Stimulated activated CD4-positive, alpha-beta T cell treated with anti-CD3 and anti-CD28 coated beads, Interleukin-1b, Interleukin-23, amount 100 ng/mL, for 24 hours (primary cell): ENCODE data around the gene DTNB.
A peak's percentile ranks its signal among the peaks of the same experiment; 100 is the strongest.

Experiments used
- DNase-seq, 4 experiments: peaks; one replicate each; pipeline ENCODE4 v3.0.0-alpha.2; 2020; ENCODE audit warnings: low read depth in 4 of 4, low spot score in 1 of 4

DTNB gene

DNA sequence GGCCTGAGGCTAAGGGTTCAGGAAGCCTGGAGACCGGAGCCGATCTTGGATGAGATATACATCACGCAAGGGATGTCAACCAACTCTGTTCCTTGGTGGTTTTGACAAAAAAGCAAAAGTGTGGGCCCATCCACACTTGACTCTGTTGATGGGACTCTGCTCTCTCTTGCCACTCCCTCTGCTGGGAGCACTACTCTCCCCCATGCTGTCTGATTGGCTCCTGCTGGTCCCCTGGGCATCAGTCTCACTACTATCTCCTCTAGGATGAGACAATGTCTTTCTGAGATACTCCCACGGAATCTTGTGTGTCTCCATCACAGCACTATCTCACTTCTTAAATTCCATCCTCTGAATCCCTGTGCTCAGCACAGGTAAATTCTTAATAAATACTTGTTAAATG is 274.8 kb downstream of the DTNB start:
- DNase-seq, result no peak

DNA sequence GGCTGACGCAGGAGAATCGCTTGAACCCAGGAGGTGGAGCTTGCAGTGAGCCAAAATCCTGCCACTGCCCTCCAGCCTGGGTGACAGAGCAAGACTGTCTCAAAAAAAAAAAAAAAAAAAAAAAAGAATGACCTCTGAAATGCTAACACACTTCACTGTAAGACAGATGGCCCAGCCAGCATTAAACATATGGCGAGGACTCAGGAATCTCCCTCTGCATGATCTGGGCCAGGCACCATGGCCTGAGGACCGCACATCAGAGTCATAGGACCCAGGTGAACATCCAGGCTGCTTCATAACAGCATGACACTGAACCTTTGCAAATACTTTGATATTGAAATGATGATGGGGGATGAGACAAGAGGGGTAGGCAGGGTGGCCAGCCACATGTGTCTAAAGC is 275.6 kb downstream of the DTNB start:
- no peak for DNase-seq

DNA sequence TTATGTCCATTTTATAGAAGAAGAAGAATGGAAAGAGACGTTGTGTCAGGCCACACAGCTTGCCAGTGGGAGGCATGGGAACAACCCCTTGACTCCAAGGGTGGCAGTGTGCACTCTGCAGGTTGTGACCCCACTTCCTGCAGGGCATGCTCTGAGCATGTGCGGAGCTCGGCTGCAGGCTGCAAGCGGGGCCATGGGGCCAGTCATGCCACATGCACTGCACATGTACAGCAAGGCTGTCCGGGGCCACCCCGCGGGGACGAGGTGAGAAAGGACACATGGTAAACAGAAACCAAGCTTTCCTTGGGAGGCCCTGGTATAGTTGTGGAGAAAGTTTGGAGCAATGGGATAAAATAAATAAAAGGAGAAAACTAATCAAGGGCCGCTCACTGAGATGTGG is 284.2 kb downstream of the DTNB start:
- no peak for DNase-seq

DNA sequence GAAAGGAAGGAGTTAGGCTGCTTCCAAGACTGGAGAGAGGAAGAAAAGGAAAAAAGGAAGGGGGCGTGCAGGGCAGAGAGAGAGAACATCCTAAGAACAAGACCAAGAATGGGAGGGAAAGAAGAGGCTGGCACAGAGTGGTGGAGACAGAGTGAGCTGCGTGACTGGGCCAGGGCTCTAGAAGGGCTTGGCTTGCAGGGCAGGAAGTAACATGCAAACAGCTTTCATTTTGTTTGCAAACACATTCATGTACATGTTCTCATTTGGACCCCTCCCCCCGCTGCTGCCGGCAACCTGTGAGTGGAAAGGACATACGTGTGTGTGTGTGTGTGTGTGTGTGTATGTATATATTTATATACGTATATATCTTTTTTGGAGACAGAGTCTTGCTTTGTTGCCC is 284.9 kb downstream of the DTNB start:
- DNase-seq, result no peak

DNA sequence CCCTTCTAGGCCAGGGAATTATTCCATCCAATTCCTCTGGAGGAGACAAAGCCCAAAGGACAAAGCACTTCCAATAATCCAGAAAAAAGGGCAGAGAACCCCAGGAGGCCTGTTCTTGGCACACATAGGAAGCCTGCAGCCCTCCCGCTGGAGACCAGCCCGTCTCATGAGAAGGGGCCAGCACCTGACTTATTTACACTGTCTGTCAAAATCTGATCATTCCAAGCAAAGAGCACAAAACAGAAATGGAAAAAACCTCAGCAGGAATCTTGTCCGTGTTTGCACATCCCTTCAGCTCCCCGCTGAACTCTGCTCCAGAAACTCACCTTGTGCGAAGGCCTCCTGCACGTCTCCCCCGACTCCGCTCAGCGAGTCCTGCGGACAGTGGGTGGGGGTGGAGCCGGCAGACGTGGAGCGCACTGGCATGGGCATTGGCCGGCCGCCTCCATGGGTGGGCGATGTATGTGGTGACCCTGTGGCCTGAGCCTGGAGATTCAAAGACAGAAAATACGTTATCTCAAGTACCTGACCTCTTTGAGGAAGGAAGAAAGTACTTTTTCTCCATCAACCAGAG is 285.4 kb downstream of the DTNB start:
- no peak for DNase-seq

DNA sequence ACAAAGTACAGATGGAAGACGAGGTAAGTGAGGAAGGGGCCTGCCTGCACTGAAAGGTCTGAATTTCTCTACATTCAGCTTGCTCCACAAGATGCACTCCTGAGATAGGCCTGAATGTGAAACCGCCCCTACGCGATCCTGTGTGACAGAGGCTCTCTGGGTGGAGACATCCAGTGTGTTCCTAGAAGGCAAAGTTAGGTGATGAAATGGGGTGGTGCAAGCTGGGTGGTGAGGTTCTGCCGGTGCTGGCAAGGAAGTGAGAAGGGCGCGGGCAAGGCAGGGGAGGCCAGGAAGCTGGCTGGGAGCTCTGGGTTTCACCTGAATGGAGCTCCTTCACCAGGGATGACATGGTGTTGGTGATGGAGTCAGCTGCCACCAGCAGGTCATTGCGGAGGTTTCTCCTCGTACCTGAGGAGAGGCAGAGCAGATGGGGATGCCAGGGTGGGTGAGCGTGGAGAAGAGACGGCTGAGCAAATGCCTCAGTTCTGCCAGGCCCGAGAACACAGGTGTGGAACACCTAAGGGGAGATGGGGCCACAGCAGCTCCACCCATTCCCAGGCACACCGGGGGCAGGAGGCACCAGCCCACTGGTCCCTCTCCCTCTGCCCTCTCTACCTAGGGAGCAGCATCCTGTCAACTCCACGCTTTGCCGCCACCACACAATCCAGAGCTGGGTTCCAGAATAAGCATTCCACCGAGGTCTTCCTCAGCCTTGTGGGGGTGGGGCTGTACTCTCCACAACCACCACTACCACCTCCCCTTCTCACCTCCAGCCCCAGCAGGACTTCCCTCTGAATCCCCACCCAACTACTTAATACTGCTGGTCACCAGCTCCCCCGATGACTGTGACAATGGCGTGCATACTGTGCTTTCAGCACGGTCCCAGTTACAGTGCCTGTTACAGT is 286.2 kb downstream of the DTNB start:
- DNase-seq, result no peak

DNA sequence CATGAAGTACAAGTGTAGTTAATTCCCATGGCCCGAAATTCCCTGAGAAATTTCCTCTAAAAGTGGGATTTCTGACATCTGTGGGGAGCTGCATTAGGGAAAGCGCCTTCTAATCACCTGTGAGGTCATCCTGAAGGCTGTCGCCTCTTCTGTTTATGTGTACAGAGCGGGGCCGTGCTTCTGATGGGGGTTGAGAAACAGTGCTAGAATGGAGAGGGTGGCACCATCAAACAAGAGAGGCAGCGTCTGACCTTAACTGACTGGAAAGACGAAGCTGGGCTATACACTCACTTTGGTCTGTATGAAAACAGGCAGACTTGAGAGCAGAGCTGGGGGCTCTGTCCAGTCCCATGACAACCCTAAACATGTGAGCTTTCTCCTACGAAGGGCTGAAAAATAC is 287.5 kb downstream of the DTNB start:
- no peak for DNase-seq

DNA sequence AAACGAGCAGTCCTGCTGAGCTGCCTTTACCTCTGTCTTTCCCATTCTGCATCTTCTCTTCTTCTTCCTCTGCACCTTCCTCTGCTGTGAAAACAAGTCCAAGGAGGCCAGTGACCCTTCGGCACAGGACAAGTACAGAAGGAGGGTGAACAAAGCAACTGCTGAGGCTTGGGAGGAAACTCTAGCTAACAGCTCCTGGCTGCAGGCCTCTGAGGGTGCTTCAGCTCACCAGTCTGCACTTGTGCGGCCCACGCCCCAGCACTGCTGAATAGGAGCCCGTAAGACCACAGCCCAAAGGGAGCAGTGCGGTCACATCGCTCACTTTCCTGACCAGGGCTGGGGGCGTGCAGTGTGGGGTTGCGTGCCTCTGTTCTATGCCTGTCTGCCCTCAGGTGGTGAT is 289.6 kb downstream of the DTNB start:
- DNase-seq, result no peak

DNA sequence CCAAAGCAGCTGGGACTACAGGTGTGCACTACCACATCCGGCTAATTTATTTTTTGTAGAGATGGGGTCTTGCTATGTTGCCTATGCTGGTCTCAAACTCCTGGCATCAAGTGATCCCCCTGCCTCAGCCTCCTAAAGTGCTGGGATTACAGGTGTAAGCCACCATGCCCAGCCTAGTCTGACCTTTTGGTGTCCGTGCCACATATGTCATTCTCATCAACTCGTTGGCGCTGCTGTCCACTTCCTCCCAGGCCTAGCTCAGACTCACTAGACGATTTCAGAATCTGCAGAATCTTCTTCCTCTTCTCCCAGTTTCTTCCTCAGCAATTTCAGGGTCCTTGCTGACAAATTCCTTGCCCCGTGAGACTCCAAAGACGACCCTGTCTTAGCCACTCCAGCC is 291.9 kb downstream of the DTNB start:
- DNase-seq, result no peak

DNA sequence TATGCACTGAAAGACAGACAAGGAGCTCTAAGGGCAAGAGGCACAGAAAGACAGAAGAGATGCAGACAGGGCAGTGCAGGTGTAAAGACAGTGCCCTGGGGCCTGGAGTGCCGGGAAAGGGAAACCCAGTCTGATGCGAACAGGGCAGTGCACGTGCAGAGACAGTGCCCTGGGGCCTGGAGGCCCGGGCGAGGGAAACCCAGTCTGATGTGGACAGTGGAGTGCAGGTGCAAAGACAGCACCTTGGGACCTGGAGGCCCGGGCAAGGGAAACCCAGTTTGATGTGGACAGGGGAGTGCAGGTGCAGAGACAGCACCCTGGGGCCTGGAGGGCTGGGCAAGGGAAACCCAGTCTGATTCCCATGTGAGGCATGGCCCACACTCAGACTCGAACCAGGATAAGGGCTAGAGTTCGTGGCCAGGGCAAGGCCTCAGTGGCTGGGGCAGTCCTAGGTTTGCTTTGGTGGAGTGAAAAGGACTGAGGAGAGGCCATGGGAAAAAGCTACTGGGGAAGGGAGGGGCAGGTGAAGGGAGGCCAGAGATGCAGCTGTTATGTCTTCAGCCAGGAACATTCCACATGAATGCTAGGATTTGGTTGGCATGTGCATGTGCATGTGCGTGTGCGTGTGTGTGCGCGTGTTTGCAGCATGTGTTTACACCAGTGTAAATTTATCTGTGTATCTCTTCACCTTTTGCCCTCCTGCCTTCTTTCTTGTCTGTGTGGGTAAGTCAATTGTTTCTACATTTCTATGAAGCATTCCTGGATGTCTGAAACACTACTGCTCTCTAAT is 292.6 kb downstream of the DTNB start:
- no peak for DNase-seq

DNA sequence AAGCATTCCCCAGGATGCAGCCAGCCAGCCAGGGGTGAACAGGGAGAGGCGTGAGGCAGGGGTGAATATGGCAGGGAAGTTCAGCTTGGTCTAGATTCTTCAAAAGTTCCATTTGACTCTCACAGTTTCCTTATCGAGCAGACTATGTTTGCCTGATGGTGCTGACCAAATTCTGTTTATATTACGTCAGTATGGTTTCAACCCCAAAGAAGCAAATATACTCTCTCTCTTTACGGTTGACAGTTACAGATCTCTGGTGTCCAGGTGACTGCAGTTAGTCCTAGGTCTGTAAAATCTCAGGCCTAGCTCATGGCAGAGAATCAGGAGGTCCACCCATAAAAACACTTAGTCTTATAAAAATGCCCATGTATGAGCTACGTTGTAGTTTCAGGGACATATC is 293.4 kb downstream of the DTNB start:
- DNase-seq, result no peak

DNA sequence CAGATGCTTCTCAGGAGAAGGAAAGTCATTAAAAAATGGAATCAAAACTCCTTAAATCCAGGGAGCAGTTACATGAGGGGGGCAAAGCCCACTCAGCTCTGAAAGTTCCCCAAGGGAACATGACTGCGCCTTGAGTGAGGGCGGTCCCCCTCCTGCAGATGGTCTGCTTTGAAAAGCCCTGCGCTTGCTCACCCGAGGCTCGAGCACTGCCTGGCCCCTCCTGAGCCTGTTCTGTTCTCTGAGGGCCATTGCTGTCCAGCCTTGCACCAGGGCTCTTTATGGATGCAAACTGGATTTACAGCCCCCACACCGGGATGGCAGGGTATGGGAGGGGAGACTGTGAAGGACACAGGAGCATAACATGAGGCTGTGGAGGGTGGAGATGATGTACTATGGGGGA is 293.8 kb downstream of the DTNB start:
- DNase-seq, result no peak

DNA sequence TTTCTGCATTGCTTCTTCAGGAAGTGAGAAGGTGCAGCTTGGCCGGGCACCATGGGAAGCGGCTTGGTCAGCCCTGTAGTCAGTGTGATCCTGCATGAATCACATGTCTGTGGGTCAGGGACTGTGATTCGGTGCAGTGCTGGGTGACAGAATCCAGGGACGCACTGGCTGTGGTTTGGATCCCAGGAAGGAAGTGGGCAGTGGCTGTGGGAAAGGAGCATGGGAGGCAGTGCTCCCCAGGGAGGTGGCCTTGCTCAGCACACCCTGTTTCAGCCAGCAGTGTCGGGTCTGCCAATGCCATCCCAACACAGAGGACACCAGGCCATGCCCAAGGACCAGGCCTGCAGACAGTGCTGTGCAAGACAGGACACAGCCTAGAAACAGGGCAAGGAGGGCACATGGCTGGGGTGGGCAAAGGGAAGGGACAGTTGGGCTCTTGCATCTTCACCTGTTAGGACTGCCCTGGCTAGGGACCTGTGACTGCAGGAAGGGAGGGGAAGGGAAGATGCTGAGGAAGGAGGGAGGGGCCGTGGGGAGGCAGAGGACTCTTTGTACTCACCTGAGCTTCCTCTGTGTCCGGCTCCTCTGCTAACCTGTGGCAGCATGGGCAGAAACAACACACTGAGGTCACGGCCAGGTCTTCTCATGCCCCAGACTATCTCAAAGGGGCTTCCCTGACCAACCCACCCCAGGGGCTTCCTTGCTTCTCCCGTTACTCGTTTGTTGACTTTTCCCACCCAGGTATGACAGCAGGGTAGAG is 294.5 kb downstream of the DTNB start:
- no peak for DNase-seq

DNA sequence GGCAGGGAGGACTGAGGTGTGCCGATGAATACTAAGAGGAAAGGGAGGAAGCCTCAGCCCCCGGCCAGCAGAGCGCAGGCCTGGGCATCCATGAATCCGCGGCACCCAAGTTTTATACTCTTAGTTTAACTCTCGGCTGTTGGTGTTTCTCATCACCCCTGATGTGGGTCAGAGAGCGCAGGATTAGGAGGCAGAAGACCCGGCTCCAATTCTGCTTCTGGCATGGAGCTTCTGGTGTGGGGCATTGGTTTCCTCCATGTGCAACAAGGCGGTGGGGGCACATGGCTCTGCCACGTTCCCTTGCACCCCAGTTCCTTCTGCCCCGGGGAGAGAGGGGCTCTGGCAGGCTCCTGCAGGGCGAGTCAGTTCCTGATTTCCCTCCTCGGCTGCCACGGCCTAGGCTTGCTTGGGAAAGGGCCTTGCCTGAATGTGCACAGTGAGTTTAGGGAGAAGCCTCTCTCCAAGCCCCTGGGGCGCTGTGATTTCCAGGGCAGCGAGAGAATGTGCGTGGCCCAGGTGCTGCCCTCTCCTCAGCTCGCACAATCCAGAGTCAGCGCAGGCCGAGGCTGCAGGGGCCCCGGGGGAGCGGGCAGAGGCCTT is 295.5 kb downstream of the DTNB start:
- no peak for DNase-seq

DNA sequence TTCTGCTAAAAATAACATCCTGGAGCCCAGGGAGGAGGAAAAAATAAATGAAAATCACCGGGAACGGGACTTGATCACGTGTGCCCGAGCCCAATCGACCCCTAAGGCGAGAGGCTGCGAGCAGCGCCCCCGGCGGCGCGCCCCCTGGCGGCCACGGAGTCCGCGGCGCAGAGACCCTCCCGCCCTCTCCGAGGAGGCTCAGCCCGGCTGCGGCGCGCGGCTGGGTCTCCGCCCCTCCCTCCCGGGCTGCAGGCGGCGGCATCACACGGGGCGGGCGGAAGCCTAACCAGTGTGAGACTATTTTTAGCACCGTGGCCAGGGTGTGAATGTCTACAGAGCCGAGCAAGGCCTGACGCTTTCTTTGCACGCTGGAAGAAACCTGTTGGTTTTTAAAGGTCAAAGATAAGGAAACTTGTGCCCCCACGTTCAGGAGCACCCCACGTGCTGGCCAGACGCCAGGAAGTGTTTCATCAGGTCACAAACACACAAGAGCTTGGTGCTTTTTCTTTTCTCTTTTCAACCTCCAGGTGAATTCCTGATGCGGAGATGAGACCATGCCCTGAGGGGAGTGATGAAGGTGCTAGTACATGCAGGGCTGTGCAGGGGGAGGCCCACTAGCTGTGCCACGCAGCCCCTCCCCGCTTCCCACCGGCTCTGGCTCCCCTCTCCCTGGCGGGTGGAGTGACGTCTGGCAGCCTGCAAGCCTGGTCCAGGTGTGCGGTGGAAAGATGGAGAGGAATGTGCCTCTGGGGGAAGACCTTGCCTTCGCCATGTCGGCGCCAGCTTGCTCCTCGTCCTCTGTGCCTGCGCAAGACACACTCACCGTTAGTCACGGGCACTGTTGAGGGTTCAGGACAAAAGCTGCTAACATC is 296.4 kb downstream of the DTNB start:
- DNase-seq, result peak; percentile 72 to 90 (median 86)

DNA sequence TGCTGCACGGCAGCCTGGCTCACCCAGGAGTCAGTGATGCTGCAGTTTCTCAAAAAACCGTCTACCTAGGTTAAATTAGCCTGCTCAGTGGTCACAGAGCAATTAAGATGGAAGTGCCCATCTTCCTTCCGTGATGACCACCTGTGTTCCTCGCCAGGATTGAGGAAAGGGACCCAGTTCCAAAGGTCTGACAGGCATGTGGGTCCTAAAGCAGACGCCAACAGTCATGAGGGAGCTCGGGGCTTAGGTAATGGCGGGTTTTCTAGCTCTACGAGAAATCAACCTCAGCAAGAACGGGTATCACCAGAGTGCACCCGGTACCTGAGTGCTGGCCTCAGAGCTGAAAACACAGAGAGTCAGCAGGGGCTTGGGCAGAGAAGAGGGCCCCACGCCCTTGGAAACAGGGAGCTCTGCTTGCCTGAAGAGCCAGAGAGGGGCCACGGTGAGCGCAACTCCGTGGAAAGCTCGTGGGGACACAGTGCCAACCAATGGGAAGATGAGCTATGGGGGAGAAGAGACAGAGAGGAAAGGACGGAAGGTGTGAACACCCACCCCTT is 297.3 kb downstream of the DTNB start:
- no peak for DNase-seq

DNA sequence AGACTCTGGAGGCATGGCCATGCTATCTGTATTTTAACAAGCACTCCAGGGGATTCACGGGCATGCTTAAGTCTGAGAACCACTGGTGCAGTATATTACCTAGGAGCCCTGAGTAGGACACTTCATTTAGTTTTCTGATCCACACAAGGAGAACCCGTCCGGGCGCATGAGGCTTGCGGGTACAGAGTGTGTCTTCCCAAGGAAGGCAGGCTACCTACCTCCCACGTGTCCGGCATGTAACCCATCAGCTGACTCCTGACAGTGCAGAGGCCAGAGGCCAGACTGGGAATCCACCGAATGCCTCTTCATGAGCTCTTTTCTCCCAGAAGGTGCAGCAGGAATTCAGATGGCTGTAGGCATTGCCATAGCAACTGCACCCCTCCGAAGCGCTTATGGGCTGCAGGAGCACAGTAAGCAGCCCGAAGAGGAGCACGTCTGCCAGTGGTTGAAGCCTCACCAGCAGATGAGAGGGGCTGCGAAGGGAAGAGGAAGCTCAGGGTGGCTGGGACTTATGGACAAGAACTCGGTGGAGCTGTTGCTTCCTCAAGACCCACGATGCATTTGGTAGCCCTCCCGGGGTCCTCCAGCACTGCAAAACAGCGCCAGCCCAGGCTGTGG is 297.9 kb downstream of the DTNB start:
- DNase-seq, result no peak

DNA sequence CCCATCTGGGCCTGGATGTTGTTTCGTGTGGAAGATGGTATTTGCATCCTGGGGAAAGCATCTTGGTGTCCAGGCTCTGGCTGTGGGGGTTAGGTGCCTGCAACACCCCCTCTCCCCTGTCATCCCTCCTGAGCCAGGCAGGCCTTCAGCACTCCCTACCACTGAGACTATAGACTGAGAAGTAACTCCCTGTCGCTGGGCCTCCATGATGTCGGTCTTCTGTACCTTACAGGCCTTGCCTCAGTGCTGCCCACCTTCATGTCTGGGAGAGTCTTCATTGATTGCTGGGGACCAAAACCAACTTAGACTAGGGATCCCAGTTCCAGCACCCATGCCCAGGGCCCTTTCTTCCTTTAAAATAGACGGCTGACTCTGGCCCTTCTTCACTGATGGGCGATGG is 298.6 kb downstream of the DTNB start:
- no peak for DNase-seq

DNA sequence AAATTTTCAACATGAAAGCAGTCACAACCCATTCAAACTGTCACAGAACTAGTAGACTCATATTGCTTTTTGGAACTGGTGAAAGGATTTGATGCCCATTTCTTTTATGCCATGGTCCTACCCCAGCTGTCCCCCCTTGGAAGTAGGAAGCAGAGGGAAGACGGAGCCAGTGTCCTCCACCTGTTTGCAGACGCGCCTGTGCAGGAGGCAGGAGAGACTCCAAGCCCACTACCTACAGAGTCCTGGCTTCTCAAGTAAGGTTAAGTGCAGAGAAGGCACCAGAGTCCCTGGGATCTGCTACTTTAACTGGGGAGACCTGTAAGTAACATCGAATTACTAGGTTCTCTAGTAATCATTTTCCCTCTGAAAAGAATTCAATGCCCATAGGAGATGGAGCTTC is 299.0 kb downstream of the DTNB start:
- DNase-seq, result no peak
